Measurements from ENCODE around the gene FOXP1. TPM values are rescaled to one million over a fixed set of nuclear protein-coding genes. Genes with fewer than 3 reads are reported as not detected.

Gene FOXP1
- total RNA-seq, 4 donors from 2014 or later, result 54.2 to 152 (median 129) TPM

GRCh38 chr3:71203727-71204488 lies 379.6 kb downstream of the FOXP1 start:
- Histone ChIP-seq H3K36me3 (no peaks in the 10 kb centered on the region), H3K4me1 (no peaks in the 10 kb centered on the region), H3K27me3 (no peaks in the 10 kb centered on the region), H3K4me3 (no peak overlapping the region), H3K27ac (no peak overlapping the region), H3K9me3 (no peaks in the 10 kb centered on the region)
- TF ChIP-seq, protein P1, sequence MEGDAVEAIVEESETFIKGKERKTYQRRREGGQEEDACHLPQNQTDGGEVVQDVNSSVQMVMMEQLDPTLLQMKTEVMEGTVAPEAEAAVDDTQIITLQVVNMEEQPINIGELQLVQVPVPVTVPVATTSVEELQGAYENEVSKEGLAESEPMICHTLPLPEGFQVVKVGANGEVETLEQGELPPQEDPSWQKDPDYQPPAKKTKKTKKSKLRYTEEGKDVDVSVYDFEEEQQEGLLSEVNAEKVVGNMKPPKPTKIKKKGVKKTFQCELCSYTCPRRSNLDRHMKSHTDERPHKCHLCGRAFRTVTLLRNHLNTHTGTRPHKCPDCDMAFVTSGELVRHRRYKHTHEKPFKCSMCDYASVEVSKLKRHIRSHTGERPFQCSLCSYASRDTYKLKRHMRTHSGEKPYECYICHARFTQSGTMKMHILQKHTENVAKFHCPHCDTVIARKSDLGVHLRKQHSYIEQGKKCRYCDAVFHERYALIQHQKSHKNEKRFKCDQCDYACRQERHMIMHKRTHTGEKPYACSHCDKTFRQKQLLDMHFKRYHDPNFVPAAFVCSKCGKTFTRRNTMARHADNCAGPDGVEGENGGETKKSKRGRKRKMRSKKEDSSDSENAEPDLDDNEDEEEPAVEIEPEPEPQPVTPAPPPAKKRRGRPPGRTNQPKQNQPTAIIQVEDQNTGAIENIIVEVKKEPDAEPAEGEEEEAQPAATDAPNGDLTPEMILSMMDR (IDR thresholded peaks at IDR 0.05), result no peak
- TF ChIP-seq POLR2A (IDR thresholded peaks at IDR 0.05), result no peak
- intact Hi-C loops (cut with DNase I; ENCODE audit: low total_unique reads), result no loop called here
- no peak for DNase-seq

DNA sequence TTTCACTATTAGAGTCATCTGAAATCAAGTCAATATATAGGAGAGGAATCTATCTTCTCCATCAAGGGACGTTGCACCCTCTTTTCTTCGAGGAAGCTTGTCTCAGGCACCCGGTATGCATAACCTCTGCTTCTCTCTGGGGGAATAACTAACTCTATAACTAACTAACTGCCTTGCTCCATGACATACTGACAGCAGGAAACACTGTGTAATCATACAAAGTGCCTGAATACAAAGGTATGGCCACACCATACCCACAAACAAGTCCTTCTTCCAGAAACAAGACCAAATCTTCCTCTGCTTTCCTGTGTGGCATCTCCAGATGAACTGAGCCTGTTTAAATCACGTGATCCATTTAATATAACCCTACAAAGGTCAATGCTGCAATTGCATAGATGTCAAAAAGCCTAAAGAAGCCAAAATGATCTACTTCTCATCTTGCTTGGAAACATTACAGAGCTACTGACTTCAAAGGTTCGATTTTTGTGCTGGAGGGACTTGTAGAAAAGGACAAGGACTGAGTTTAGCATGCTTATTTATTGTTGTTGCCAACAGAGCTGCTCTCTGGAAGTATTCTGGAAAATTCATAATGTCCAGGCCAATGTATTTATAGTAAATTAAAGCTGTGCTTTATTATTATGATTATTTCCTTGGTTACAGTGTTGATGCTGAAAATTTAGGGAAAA lies 380.5 kb downstream of the FOXP1 start:
- Histone ChIP-seq H3K4me1 (no peaks in the 10 kb centered on the region), H3K9me3 (no peaks in the 10 kb centered on the region), H3K27me3 (no peaks in the 10 kb centered on the region), H3K36me3 (no peaks in the 10 kb centered on the region), H3K27ac (peak overlapping the region in 1 of 2 donors; percentile 37), H3K4me3 (no peak overlapping the region)
- no peak for TF ChIP-seq POLR2A (IDR thresholded peaks at IDR 0.05)
- TF ChIP-seq, protein P1 (IDR thresholded peaks at IDR 0.05), result no peak
- intact Hi-C loops (cut with DNase I; ENCODE audit: low total_unique reads), result no loop called here
- DNase-seq, result no peak

DNA sequence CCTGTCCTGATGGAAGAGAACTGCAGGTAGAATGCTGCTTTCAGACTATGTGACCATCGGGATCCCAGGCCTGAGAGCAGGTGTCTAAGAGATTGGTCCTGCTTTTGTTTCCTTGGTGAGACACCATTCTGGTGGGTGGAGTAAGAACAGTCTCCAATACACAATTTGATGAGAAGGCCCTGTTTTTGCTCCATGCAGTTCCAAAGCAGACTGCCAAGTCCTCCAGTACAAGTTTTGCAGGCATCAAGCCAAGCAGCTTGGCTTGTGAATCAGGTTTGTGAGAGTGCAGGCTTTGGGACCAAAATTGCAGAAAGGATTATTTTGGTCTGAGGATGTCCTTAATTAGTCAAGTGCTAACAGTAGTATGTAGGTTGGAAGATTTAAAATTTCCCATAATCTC lies 381.6 kb downstream of the FOXP1 start:
- DNase-seq, result peak; percentile 77 to 79
- Histone ChIP-seq H3K36me3 (no peaks in the 10 kb centered on the region), H3K27me3 (no peaks in the 10 kb centered on the region), H3K27ac (no peak overlapping the region), H3K4me1 (no peaks in the 10 kb centered on the region), H3K9me3 (no peaks in the 10 kb centered on the region), H3K4me3 (no peak overlapping the region)
- intact Hi-C loops (cut with DNase I; ENCODE audit: low total_unique reads), result no loop called here
- TF ChIP-seq, protein P1 (IDR thresholded peaks at IDR 0.05), result no peak
- TF ChIP-seq POLR2A (IDR thresholded peaks at IDR 0.05), result no peak

GRCh38 chr3:71197841-71198565 lies 385.5 kb downstream of the FOXP1 start:
- Histone ChIP-seq H3K4me3 (no peak overlapping the region), H3K36me3 (no peaks in the 10 kb centered on the region), H3K27me3 (no peaks in the 10 kb centered on the region), H3K4me1 (no peaks in the 10 kb centered on the region), H3K9me3 (no peaks in the 10 kb centered on the region), H3K27ac (no peak overlapping the region)
- TF ChIP-seq, protein P1 (IDR thresholded peaks at IDR 0.05), result no peak
- no peak for TF ChIP-seq POLR2A (IDR thresholded peaks at IDR 0.05)
- intact Hi-C loops (cut with DNase I; ENCODE audit: low total_unique reads), result no loop called here
- DNase-seq, result no peak

- no peaks in the 10 kb centered on the region for H3K36me3 ChIP-seq
- no peaks in the 10 kb centered on the region for H3K9me3 ChIP-seq
- TF ChIP-seq, protein P1 (IDR thresholded peaks at IDR 0.05), result no peak
- TF ChIP-seq POLR2A (IDR thresholded peaks at IDR 0.05), result no peak
- intact Hi-C loops (cut with DNase I; ENCODE audit: low total_unique reads), result no loop called here
- DNase-seq, result no peak
- no peaks in the 10 kb centered on the region for H3K4me1 ChIP-seq
- H3K27ac ChIP-seq, result no peak overlapping the region
- H3K4me3 ChIP-seq, result no peak overlapping the region
- no peaks in the 10 kb centered on the region for H3K27me3 ChIP-seq
Observed at GRCh38 chr3:71195492-71195891, 388.0 kb downstream of the FOXP1 start.

Measured in uterus (tissue), 4 donors.